K562 (cell line): Measurements from ENCODE around the gene XRRA1. TPM values are rescaled to one million over a fixed set of nuclear protein-coding genes. Genes with fewer than 3 reads are reported as not detected.

ENCODE experiments used
- ATAC-seq: fragments of 200-7000 bp; cut with Tn5 transposase; 3 replicates; pipeline ENCODE4 v1.9.1; 2020; ENCODE audit warnings: moderate library complexity
- BruUV-seq: library from RNA; stranded (reverse); fragments of 400-500 nt; replicated peaks from 2 replicates; lab custom pipeline; 2021; lab: Mats Ljungman, UMichigan
- CTCF ChIA-PET: fragments of 300-600 bp; formaldehyde crosslinking; extraction: SDS; loops from one replicate; lab custom pipeline; 2021; ENCODE audit warnings: low intra/inter-chr PET ratio; lab: Yijun Ruan, JAX
- POLR2A ChIA-PET: fragments of 300-600, 350-650 bp; sonication (Branson Sonifier 250); formaldehyde crosslinking; extraction: SDS; loops from one replicate; lab custom pipeline; 2021; ENCODE audit warnings: antibody characterized with exemption, inconsistent platforms; lab: Yijun Ruan, JAX
- DNase-seq, 4 experiments: peaks; one replicate each; pipeline versions ENCODE4 v3.0.0 to v3.0.0-alpha.2; 2011 to 2018; ENCODE audit warnings: low spot score in 3 of 4, mixed read lengths in 3 of 4; ENCODE audit errors: extremely low read depth in 1 of 4
- FAIRE-seq: peaks from 2 replicates; lab custom pipeline; 2011; peaks lifted over from hg19 to GRCh38; lab: Jason Lieb, UNC
- H2AFZ ChIP-seq: 2 replicates; pipeline ENCODE4 v1.6.0; 2011; ENCODE audit warnings: low read depth, low read length, control low read depth, inconsistent platforms
- H3K27ac ChIP-seq: fragments of 200-600 bp; 3 replicates; pipeline ENCODE4 v1.8.0; 2011; ENCODE audit warnings: low read depth, mild to moderate bottlenecking, control low read depth, inconsistent platforms, low read length, moderate library complexity, mixed read lengths; ENCODE audit errors: extremely low read depth
- H3K27me3 ChIP-seq, 2 experiments: fragments of 300-600 bp in 1 of 2; 2 replicates in 1 of 2; 3 replicates in 1 of 2; pipeline versions ENCODE4 v1.6.0 to v1.8.0; 2011; ENCODE audit warnings: inconsistent platforms in 2 of 2, low read length in 2 of 2, mild to moderate bottlenecking in 1 of 2, mixed read lengths in 1 of 2, moderate library complexity in 1 of 2; ENCODE audit not compliant: control insufficient read depth in 2 of 2, insufficient read depth in 2 of 2
- H3K36me3 ChIP-seq: fragments of 300-600 bp; 3 replicates; pipeline ENCODE4 v1.8.0; 2011; ENCODE audit warnings: mild to moderate bottlenecking, low read length, inconsistent platforms; ENCODE audit not compliant: control insufficient read depth, insufficient read depth
- H3K4me1 ChIP-seq, 2 experiments: fragments of 200-600 bp in 1 of 2; replicated peaks in 1 of 2; 2 replicates in 1 of 2; 3 replicates in 1 of 2; pipeline versions ENCODE4 v1.5.1 to v1.8.0; 2011; ENCODE audit warnings: inconsistent platforms in 2 of 2, low read length in 2 of 2, mild to moderate bottlenecking in 1 of 2, mixed read lengths in 1 of 2, moderate library complexity in 1 of 2; ENCODE audit not compliant: control insufficient read depth in 2 of 2, insufficient read depth in 2 of 2
- H3K4me2 ChIP-seq: 2 replicates; pipeline ENCODE4 v1.6.1; 2011; ENCODE audit warnings: low read length, control low read depth, inconsistent platforms, mixed read lengths; ENCODE audit not compliant: insufficient read depth
- H3K4me3 ChIP-seq: fragments of 200-600 bp; sonication (generic), shearing (Covaris generic); 2 replicates; pipeline ENCODE4 v1.5.1; 2016; ENCODE audit warnings: control low read depth, inconsistent platforms
- H3K79me2 ChIP-seq: fragments of 200-600 bp; 3 replicates; pipeline ENCODE4 v1.8.0; 2011; ENCODE audit warnings: low read length, inconsistent platforms; ENCODE audit not compliant: control insufficient read depth, insufficient read depth
- H3K9ac ChIP-seq, 2 experiments: 2 replicates each; pipeline versions ENCODE4 v1.6.0 to v1.6.1; 2011; ENCODE audit warnings: low read depth in 2 of 2, low read length in 2 of 2, control low read depth in 1 of 2, inconsistent platforms in 1 of 2, mild to moderate bottlenecking in 1 of 2, mixed read lengths in 1 of 2; ENCODE audit not compliant: insufficient read depth in 1 of 2
- H3K9me1 ChIP-seq: one replicate; pipeline ENCODE4 v1.6.0; 2011; ENCODE audit warnings: inconsistent platforms, mild to moderate bottlenecking, low read length, moderate library complexity; ENCODE audit not compliant: control insufficient read depth, insufficient read depth
- H3K9me3 ChIP-seq: replicated peaks from 2 replicates; pipeline ENCODE4 v1.5.1; 2011; ENCODE audit warnings: low read depth, low read length, inconsistent platforms; ENCODE audit not compliant: control insufficient read depth, insufficient read depth
- H4K20me1 ChIP-seq: replicated peaks from 2 replicates; pipeline ENCODE4 v1.6.1; 2011; ENCODE audit warnings: low read length, inconsistent platforms, mixed read lengths; ENCODE audit not compliant: control insufficient read depth, insufficient read depth
- HNRNPLL ChIP-seq: fragments of 200-400 bp; formaldehyde crosslinking; IDR thresholded peaks from 2 replicates; pipeline ENCODE4 v1.6.1; 2017; ENCODE audit warnings: low read length, low read depth, mild to moderate bottlenecking; ENCODE audit not compliant: poor library complexity, severe bottlenecking
- SAFB ChIP-seq: fragments of 200-400 bp; formaldehyde crosslinking; IDR thresholded peaks from 2 replicates; pipeline ENCODE4 v1.6.1; 2017; ENCODE audit warnings: low read depth, low read length, borderline replicate concordance
- SMAD3 ChIP-seq: fragments of 450-650 bp; formaldehyde crosslinking; conservative IDR thresholded peaks from 2 replicates; pipeline ENCODE4 v1.4.0; 2020; ENCODE audit warnings: mild to moderate bottlenecking
- SMC3 ChIP-seq: conservative IDR thresholded peaks from 2 replicates; pipeline ENCODE4 v1.6.1; 2011; ENCODE audit warnings: low read depth, low read length, improper control_type of control experiment; ENCODE audit not compliant: insufficient read depth
- TOE1 ChIP-seq, 2 experiments: fragments of 450-650 bp in 1 of 2; sonication (generic) in 1 of 2; formaldehyde crosslinking in 1 of 2; IDR thresholded peaks; 2 replicates each; pipeline versions ENCODE4 v1.7.1 to v1.8.0; 2016 to 2022; ENCODE audit warnings: borderline replicate concordance in 2 of 2, mild to moderate bottlenecking in 2 of 2, antibody characterized with exemption in 1 of 2, inconsistent platforms in 1 of 2, low read depth in 1 of 2, missing genetic modification reagents in 1 of 2, moderate library complexity in 1 of 2
- ZNF24 ChIP-seq: fragments of 450-650 bp; IDR thresholded peaks from 2 replicates; pipeline ENCODE4 v1.6.1; 2016
- WGBS: fragments of 100-300 bp; shearing (Covaris generic); methylation state at CpG from one replicate; pipeline ENCODE4 v1.1.6; 2016; ENCODE audit warnings: low coverage, mixed read lengths; ENCODE audit not compliant: insufficient coverage; ENCODE audit errors: missing lambda C conversion rate; 5-methylcytosine and 5-hydroxymethylcytosine counted together
- in situ Hi-C: fragments of 300-500 bp; cut with MboI; formaldehyde crosslinking; loops from 4 replicates; pipeline ENCODE4 v1.15.0; 2018; ENCODE audit warnings: inconsistent platforms, mixed read lengths
- intact Hi-C: fragments of 100-400 bp; cut with micrococcal nuclease; formaldehyde crosslinking; loops from 2 replicates; pipeline ENCODE4 v1.14.2; 2022
- polyA plus RNA-seq, 8 experiments: library from polyadenylated mRNA; depleted of rRNA in 4 of 8; stranded (reverse) in 5 of 8; unstranded in 3 of 8; fragments of >200 nt; fragmentation: Nextera tagmentation in 2 of 8; fragmentation: Illumina TruSeq in 1 of 8; extraction: Ambion mirVana in 2 of 8; extraction: Trizol in 1 of 8; gene quantifications; 2 replicates each; pipeline versions ENCODE4 v1.2.1 to v1.2.3, GENCODE V29; 2011 to 2014; ENCODE audit warnings: inconsistent platforms in 1 of 8, missing spikeins in 1 of 8
- total RNA-seq, 7 experiments: library from RNA; depleted of rRNA in 6 of 7; stranded (reverse); fragments of >200 nt in 6 of 7; fragmentation: Illumina TruSeq in 2 of 7; extraction: Trizol in 2 of 7; gene quantifications; 2 replicates each; pipeline versions ENCODE4 v1.2.1 to v1.2.3, GENCODE V29; 2011 to 2021; ENCODE audit warnings: low replicate concordance in 1 of 7

XRRA1 gene
- total and polyA plus RNA-seq, 9 of the 15 experiments (the other 6 are each of a cell fraction or from before 2014, with no cell fraction given) = 5.0 to 22.5 (median 16.0) TPM

DNA sequence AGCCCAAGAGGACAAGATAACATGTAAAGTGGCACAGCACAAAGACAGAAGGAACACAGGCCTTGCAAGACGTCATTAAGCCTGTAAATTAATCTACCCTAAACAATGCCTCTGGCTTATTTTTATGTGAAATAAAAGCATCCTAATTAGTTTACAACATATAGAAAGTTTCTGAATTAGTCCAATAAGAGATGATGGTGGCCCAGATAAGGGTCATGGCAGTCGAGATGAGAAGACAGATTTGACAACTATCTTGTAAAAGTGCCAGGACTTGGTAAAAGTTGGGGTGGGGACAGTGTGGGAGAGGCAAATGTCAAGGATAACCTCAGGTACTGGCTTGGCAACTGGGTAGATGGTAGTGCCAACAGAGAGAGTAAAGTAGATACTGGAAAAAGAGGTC lies 13.6 kb downstream of the XRRA1 start:
- intact Hi-C loops = no loop called here
- H4K20me1 ChIP-seq = 0 out of 2 replicates have a peak, but pooled peaks cover 3% of the 10 kb centered on the region
- H3K4me1 ChIP-seq = peaks cover 0 to 13% of the 10 kb centered on the region in 2 experiments; a peak in 2 of 5 replicates
- no peak overlapping the region for H3K4me2 ChIP-seq
- no peak for TF ChIP-seq SMAD3 (CRISPR knock-in tag)
- TF ChIP-seq TOE1 (IDR thresholded peaks at IDR 0.05; ENCODE audit: borderline replicate concordance) = no peak
- TF ChIP-seq TOE1 (CRISPR knock-in tag; IDR thresholded peaks at IDR 0.05; ENCODE audit: borderline replicate concordance, low read depth) = no peak
- TF ChIP-seq SMC3 = no peak
- no peak for TF ChIP-seq SAFB
- H3K9me3 ChIP-seq = no peaks in the 10 kb centered on the region
- ChIA-PET POLR2A (interaction anchor here (2.5 kb wide), 1 partner anchor 15 kb away, joined by 11 read pairs; the partner anchor contains the start of genes SPCS2 and XRRA1), CTCF (no interaction called here)
- H3K27me3 ChIP-seq = no peaks in the 10 kb centered on the region
- WGBS = 52% methylated on average over 2 of the region's 2 CpGs
- H3K79me2 ChIP-seq = no peaks in the 10 kb centered on the region
- H3K27ac ChIP-seq = no peak overlapping the region
- H2AFZ ChIP-seq = no peak overlapping the region
- H3K4me3 ChIP-seq = no peak overlapping the region
- BruUV-seq = no TSS peak
- in situ Hi-C loops = no loop called here
- H3K36me3 ChIP-seq = peaks cover 78% of the 10 kb centered on the region
- DNase-seq (no peak), FAIRE-seq (no peak), ATAC-seq (no peak)
- H3K9me1 ChIP-seq = no peaks in the 10 kb centered on the region
- no peak overlapping the region for H3K9ac ChIP-seq

DNA sequence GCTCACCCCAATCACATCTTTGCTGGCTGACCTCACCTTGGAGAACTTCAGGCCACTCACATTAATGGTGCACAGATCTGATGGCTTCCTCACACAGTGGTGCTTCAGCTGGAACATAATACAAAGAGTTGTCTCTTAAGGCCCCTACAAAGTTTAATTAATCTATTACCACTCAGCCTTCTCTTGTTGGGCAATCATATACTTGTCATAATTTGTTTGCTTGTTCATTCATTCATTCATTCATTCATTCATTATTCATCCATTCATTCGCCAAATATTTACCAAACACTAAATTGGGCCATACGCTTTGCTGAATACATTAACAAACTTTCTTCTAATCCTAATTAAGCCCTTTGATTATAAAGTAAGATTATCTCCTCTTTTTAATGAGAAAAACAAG lies 15.1 kb downstream of the XRRA1 start:
- Histone ChIP-seq H3K9me1 (no peaks in the 10 kb centered on the region), H3K4me1 (peaks cover 0 to 13% of the 10 kb centered on the region in 2 experiments; a peak in 2 of 5 replicates), H4K20me1 (0 out of 2 replicates have a peak, but pooled peaks cover 5% of the 10 kb centered on the region), H3K27ac (no peak overlapping the region), H3K9me3 (no peaks in the 10 kb centered on the region), H3K9ac (no peak overlapping the region), H3K79me2 (no peaks in the 10 kb centered on the region), H3K27me3 (no peaks in the 10 kb centered on the region), H2AFZ (no peak overlapping the region), H3K4me2 (no peak overlapping the region), H3K36me3 (peaks cover 83% of the 10 kb centered on the region), H3K4me3 (no peak overlapping the region)
- in situ Hi-C loops = no loop called here
- ChIA-PET CTCF (no interaction called here), POLR2A (interaction anchor here (0.6 to 0.7 kb wide), 2 partner anchors 8 to 15 kb away, joined by 3 to 4 read pairs; partner anchors contain the start of genes SPCS2 and XRRA1)
- ATAC-seq (no peak), DNase-seq (no peak), FAIRE-seq (no peak)
- 100% methylated on average over 2 of the region's 2 CpGs for WGBS
- no TSS peak for BruUV-seq
- TF ChIP-seq ZNF24 = peak; percentile 92
- TF ChIP-seq HNRNPLL = no peak
- intact Hi-C loops = no loop called here
